Brain pericyte (primary cell): ENCODE data around the gene RAPGEF3.

Experiments
- DNase-seq: peaks from one replicate; pipeline ENCODE4 v3.0.0-alpha.2; 2012; ENCODE audit warnings: low read depth, low spot score

The RAPGEF3 gene

GRCh38 chr12:47758834-47759690, at the start of gene RAPGEF3:
Gene RAPGEF3 (minus strand): TSS chr12:47758880. CDS start chr12:47758556, 324 bp downstream.
- DNase-seq = no peak

GRCh38 chr12:47808050-47808449, 49.4 kb upstream of the RAPGEF3 start:
- DNase-seq = no peak

- no peak for DNase-seq
Measured at GRCh38 chr12:47807338-47807737, 48.7 kb upstream of the RAPGEF3 start.

GRCh38 chr12:47805417-47805816, 46.7 kb upstream of the RAPGEF3 start:
- no peak for DNase-seq

- no peak for DNase-seq
Measured at GRCh38 chr12:47804171-47804570, 45.5 kb upstream of the RAPGEF3 start.

- no peak for DNase-seq
Measured at GRCh38 chr12:47803191-47803875, 44.7 kb upstream of the RAPGEF3 start.

GRCh38 chr12:47802312-47802711, 43.6 kb upstream of the RAPGEF3 start:
- DNase-seq = no peak

GRCh38 chr12:47801904-47802246, 43.2 kb upstream of the RAPGEF3 start:
- DNase-seq = no peak

GRCh38 chr12:47801170-47801903, 42.7 kb upstream of the RAPGEF3 start:
- DNase-seq = no peak

GRCh38 chr12:47800582-47800981, 41.9 kb upstream of the RAPGEF3 start:
- DNase-seq = no peak

GRCh38 chr12:47799357-47799955, 40.8 kb upstream of the RAPGEF3 start:
- no peak for DNase-seq

GRCh38 chr12:47798382-47798948, 39.8 kb upstream of the RAPGEF3 start:
- DNase-seq = no peak

GRCh38 chr12:47797441-47797840, 38.8 kb upstream of the RAPGEF3 start:
- no peak for DNase-seq

- no peak for DNase-seq
Measured at GRCh38 chr12:47795814-47796411, 37.2 kb upstream of the RAPGEF3 start.

GRCh38 chr12:47795121-47795813, 36.6 kb upstream of the RAPGEF3 start:
- DNase-seq = no peak

- no peak for DNase-seq
Measured at GRCh38 chr12:47794679-47795078, 36.0 kb upstream of the RAPGEF3 start.

- DNase-seq = no peak
Measured at GRCh38 chr12:47793015-47793681, 34.5 kb upstream of the RAPGEF3 start.

GRCh38 chr12:47791874-47792273, 33.2 kb upstream of the RAPGEF3 start:
- DNase-seq = no peak

GRCh38 chr12:47791351-47791746, 32.7 kb upstream of the RAPGEF3 start:
- no peak for DNase-seq
